SK-N-SH (cell line): ENCODE measurements around the gene RGS6. TPM values are rescaled to one million over a fixed set of nuclear protein-coding genes. Genes with fewer than 3 reads are reported as not detected.

Experiments used
- CTCF ChIA-PET: fragments of 300-600, 350-600 bp; formaldehyde crosslinking; extraction: SDS; loops from one replicate; lab custom pipeline; 2021; lab: Yijun Ruan, JAX
- POLR2A ChIA-PET: fragments of 350-600 bp; sonication (Branson Sonifier 250); formaldehyde crosslinking; extraction: SDS; loops from one replicate; lab custom pipeline; 2020; ENCODE audit warnings: antibody characterized with exemption, inconsistent platforms; lab: Yijun Ruan, JAX
- DNase-seq: peaks from one replicate; pipeline ENCODE4 v3.0.0; 2012
- H2AFZ ChIP-seq: fragments of 200-600 bp; sonication (generic); 2 replicates; pipeline ENCODE4 v1.8.1; 2016; ENCODE audit warnings: antibody characterized with exemption, mild to moderate bottlenecking, low read depth
- H3F3A ChIP-seq: fragments of 200-600 bp; sonication (generic); replicated peaks from 2 replicates; pipeline ENCODE3; 2016; ENCODE audit warnings: antibody characterized with exemption, mild to moderate bottlenecking; ENCODE audit not compliant: insufficient read depth
- H3K27ac ChIP-seq, 2 experiments: fragments of 200-500 bp in 1 of 2; fragments of 200-600 bp in 1 of 2; sonication (Bioruptor generic) in 1 of 2; sonication (generic), shearing (Covaris generic) in 1 of 2; 2 replicates each; pipeline versions ENCODE4 v1.5.1 to v1.6.1; 2014 to 2016; ENCODE audit warnings: low read depth in 2 of 2, inconsistent platforms in 1 of 2, low read length in 1 of 2, mild to moderate bottlenecking in 1 of 2, mixed read lengths in 1 of 2
- H3K27me3 ChIP-seq: fragments of 200-600 bp; sonication (generic), shearing (Covaris generic); 2 replicates; pipeline ENCODE4 v1.6.1; 2016; ENCODE audit warnings: mixed run types; ENCODE audit not compliant: insufficient read depth
- H3K36me3 ChIP-seq, 2 experiments: fragments of 200-500 bp in 1 of 2; fragments of 200-600 bp in 1 of 2; sonication (Bioruptor generic) in 1 of 2; sonication (generic) in 1 of 2; replicated peaks in 1 of 2; 2 replicates each; pipeline versions ENCODE3 to v1.5.1; 2014 to 2016; ENCODE audit warnings: low read length in 1 of 2, mild to moderate bottlenecking in 1 of 2; ENCODE audit not compliant: insufficient read depth in 2 of 2, control insufficient read depth in 1 of 2
- H3K4me1 ChIP-seq, 2 experiments: fragments of 200-500 bp in 1 of 2; fragments of 200-600 bp in 1 of 2; sonication (Bioruptor generic) in 1 of 2; sonication (generic), shearing (Covaris generic) in 1 of 2; 2 replicates each; pipeline versions ENCODE4 v1.5.1 to v1.6.1; 2014 to 2016; ENCODE audit warnings: low read depth in 1 of 2, low read length in 1 of 2, mixed run types in 1 of 2; ENCODE audit not compliant: insufficient read depth in 2 of 2, control insufficient read depth in 1 of 2
- H3K4me2 ChIP-seq: fragments of 200-600 bp; sonication (generic), shearing (Covaris generic); 2 replicates; pipeline ENCODE4 v1.6.1; 2017; ENCODE audit warnings: mixed run types
- H3K4me3 ChIP-seq, 2 experiments: fragments of 200-500 bp in 1 of 2; fragments of 200-600 bp in 1 of 2; sonication (Bioruptor generic) in 1 of 2; sonication (generic), shearing (Covaris generic) in 1 of 2; 2 replicates each; pipeline versions ENCODE4 v1.5.1 to v1.8.1; 2014 to 2016; ENCODE audit warnings: low read depth in 2 of 2, inconsistent platforms in 1 of 2, low read length in 1 of 2, mild to moderate bottlenecking in 1 of 2, mixed read lengths in 1 of 2, moderate library complexity in 1 of 2
- H3K79me2 ChIP-seq: fragments of 200-600 bp; sonication (generic); 2 replicates; pipeline ENCODE4 v1.8.1; 2017; ENCODE audit warnings: mild to moderate bottlenecking; ENCODE audit not compliant: insufficient read depth
- H3K9ac ChIP-seq: fragments of 200-600 bp; sonication (generic); 2 replicates; pipeline ENCODE4 v1.6.1; 2017; ENCODE audit warnings: mixed run types
- H3K9me2 ChIP-seq: fragments of 200-600 bp; sonication (generic); 2 replicates; pipeline ENCODE4 v1.6.1; 2017; ENCODE audit warnings: mixed run types
- H3K9me3 ChIP-seq: fragments of 200-600 bp; sonication (generic); 2 replicates; pipeline ENCODE4 v1.6.1; 2017; ENCODE audit warnings: mixed run types, mild to moderate bottlenecking, moderate library complexity
- H4K20me1 ChIP-seq: fragments of 200-600 bp; sonication (generic); 2 replicates; pipeline ENCODE4 v1.6.1; 2017; ENCODE audit warnings: mild to moderate bottlenecking, mixed run types; ENCODE audit not compliant: insufficient read depth
- CHD2 ChIP-seq: fragments of 150-350 bp; IDR thresholded peaks from 2 replicates; pipeline ENCODE4 v1.6.1; 2018; ENCODE audit warnings: low read length; ENCODE audit not compliant: partially characterized antibody
- EP300 ChIP-seq, 2 experiments: IDR thresholded peaks; 2 replicates each; pipeline versions ENCODE4 v1.4.0 to v1.6.1; 2012; ENCODE audit warnings: borderline replicate concordance in 1 of 2, low read depth in 1 of 2, low read length in 1 of 2
- EZH2phosphoT487 ChIP-seq: fragments of 200-600 bp; sonication (generic); IDR thresholded peaks from 2 replicates; pipeline ENCODE4 v1.6.1; 2017; ENCODE audit warnings: low read depth, mixed run types, mild to moderate bottlenecking, antibody characterized with exemption, moderate library complexity, borderline replicate concordance
- FOSL2 ChIP-seq: IDR thresholded peaks from 2 replicates; pipeline ENCODE4 v1.4.0; 2012; ENCODE audit warnings: low read depth, mild to moderate bottlenecking, moderate library complexity, borderline replicate concordance
- TEAD4 ChIP-seq: IDR thresholded peaks from 2 replicates; pipeline ENCODE4 v1.4.0; 2012; ENCODE audit warnings: mild to moderate bottlenecking, borderline replicate concordance; ENCODE audit not compliant: insufficient read depth
- YY1 ChIP-seq: IDR thresholded peaks from 2 replicates; pipeline ENCODE4 v1.4.0; 2012; ENCODE audit warnings: low read depth, mild to moderate bottlenecking
- WGBS: methylation state at CpG from one replicate; pipeline ENCODE4 v1.1.6; 2017; ENCODE audit warnings: low lambda C conversion rate; 5-methylcytosine and 5-hydroxymethylcytosine counted together
- polyA plus RNA-seq, 3 experiments: library from polyadenylated mRNA; depleted of rRNA; stranded (reverse); fragments of >200 nt; gene quantifications; 2 replicates each; pipeline ENCODE4 v1.2.3, GENCODE V29; 2012

RGS6 gene
- polyA plus RNA-seq, 1 of the 3 experiments (the other 2 are of a cell fraction), result not detected

- 25% methylated on average over 1 of the region's 1 CpG for WGBS
- POLR2A ChIA-PET, result no interaction called here
- TF ChIP-seq TEAD4, result no peak
These were observed 603.3 kb downstream of the RGS6 start for GRCh38 chr14:72535485-72535884.

GRCh38 chr14:72538387-72538786 is 606.2 kb downstream of the RGS6 start:
- no peaks in the 10 kb centered on the region; the same call in 1 of the 2 replicates for H3K27me3 ChIP-seq
- no peaks in the 10 kb centered on the region for H3F3A ChIP-seq
- no peaks in the 10 kb centered on the region for H4K20me1 ChIP-seq
- no peaks in the 10 kb centered on the region for H3K4me1 ChIP-seq
- WGBS, result 59% methylated on average over 3 of the region's 3 CpGs
- CTCF ChIA-PET, result interaction anchor here (0.9 to 5.4 kb wide), 3 partner anchors 21 to 366 kb away, joined by 3 to 36 read pairs (median 4); no protein-coding TSS in a partner anchor
- H3K36me3 ChIP-seq, result no peaks in the 10 kb centered on the region
- H3K27ac ChIP-seq, result no peak overlapping the region
- H3K4me3 ChIP-seq, result no peak overlapping the region
- TF ChIP-seq FOSL2 (no peak), EP300 (IDR thresholded peaks at IDR 0.05; ENCODE audit: borderline replicate concordance in 1 of 2, low read depth in 1 of 2, low read length in 1 of 2) (no peak), YY1 (no peak)
- TF ChIP-seq, all 33 proteins: peak for 0
- no peak overlapping the region for H3K4me2 ChIP-seq
- no peak overlapping the region for H3K9ac ChIP-seq
- no peak overlapping the region for H2AFZ ChIP-seq
- no peaks in the 10 kb centered on the region for H3K79me2 ChIP-seq
- no peaks in the 10 kb centered on the region for H3K9me2 ChIP-seq
- DNase-seq, result no peak
- POLR2A ChIA-PET, result no interaction called here
- H3K9me3 ChIP-seq, result no peaks in the 10 kb centered on the region

More at GRCh38 chr14:72535485-72535884, 603.3 kb downstream of the RGS6 start:
- Histone ChIP-seq H3K27me3 (no peaks in the 10 kb centered on the region; the same call in 1 of the 2 replicates), H4K20me1 (no peaks in the 10 kb centered on the region), H2AFZ (no peak overlapping the region), H3K9me3 (no peaks in the 10 kb centered on the region), H3K4me1 (no peaks in the 10 kb centered on the region), H3K79me2 (no peaks in the 10 kb centered on the region), H3K27ac (no peak overlapping the region), H3K4me2 (no peak overlapping the region), H3K4me3 (no peak overlapping the region), H3K36me3 (no peaks in the 10 kb centered on the region), H3F3A (no peaks in the 10 kb centered on the region), H3K9ac (no peak overlapping the region), H3K9me2 (no peaks in the 10 kb centered on the region)
- DNase-seq, result no peak
- CTCF ChIA-PET, result interaction anchor here (1.8 kb wide), 2 partner anchors 18 to 370 kb away, joined by 4 to 6 read pairs; no protein-coding TSS in a partner anchor

- Histone ChIP-seq H2AFZ (no peak overlapping the region), H3K4me2 (no peak overlapping the region)
These were observed 607.6 kb downstream of the RGS6 start for GRCh38 chr14:72539661-72540315.

More at GRCh38 chr14:72539661-72540315, 607.6 kb downstream of the RGS6 start:
- no peaks in the 10 kb centered on the region for H3K9me3 ChIP-seq
- H3K9me2 ChIP-seq, result no peaks in the 10 kb centered on the region
- no peaks in the 10 kb centered on the region for H3F3A ChIP-seq
- H3K4me1 ChIP-seq, result peaks cover 0 to 6% of the 10 kb centered on the region in 2 experiments; a peak in 1 of 4 replicates
- no peak overlapping the region for H3K4me3 ChIP-seq
- H3K79me2 ChIP-seq, result no peaks in the 10 kb centered on the region
- ChIA-PET POLR2A (no interaction called here), CTCF (interaction anchor here (0.6 to 5.4 kb wide), 3 partner anchors 99 to 732 kb away, joined by 3 to 36 read pairs (median 3); no protein-coding TSS in a partner anchor)
- no peaks in the 10 kb centered on the region; the same call in 1 of the 2 replicates for H3K27me3 ChIP-seq
- H4K20me1 ChIP-seq, result no peaks in the 10 kb centered on the region
- 63% methylated on average over 12 of the region's 14 CpGs for WGBS
- DNase-seq, result no peak
- H3K36me3 ChIP-seq, result no peaks in the 10 kb centered on the region
- no peak overlapping the region for H3K9ac ChIP-seq
- no peak for TF ChIP-seq CHD2
- TF ChIP-seq EZH2phosphoT487, result no peak
- H3K27ac ChIP-seq, result no peak overlapping the region
